BLaER1 treated with 17β-estradiol and CSF1 and Interleukin-3, amounts not matched to agents 10 nM and 100 nM (cell line): Measurements from ENCODE around the gene RIC8B.
"Not testable (repeated sequence)": the region's sequence is repeated elsewhere in the genome, so short reads cannot be mapped to it uniquely, and the experiment has no call there.

ENCODE experiments used
- H3K27ac ChIP-seq, 11 experiments: shearing (Covaris generic); formaldehyde crosslinking; 2 replicates each; pipeline ENCODE4 v1.8.1; 2022
- H3K27me3 ChIP-seq, 11 experiments: shearing (Covaris generic); formaldehyde crosslinking; 2 replicates each; pipeline ENCODE4 v1.8.1; 2022
- H3K36me3 ChIP-seq, 11 experiments: shearing (Covaris generic); formaldehyde crosslinking; 2 replicates each; pipeline ENCODE4 v1.8.1; 2022
- H3K4me1 ChIP-seq, 10 experiments: shearing (Covaris generic); formaldehyde crosslinking; 2 replicates each; pipeline ENCODE4 v1.8.1; 2022
- H3K4me2 ChIP-seq, 11 experiments: shearing (Covaris generic); formaldehyde crosslinking; 2 replicates each; pipeline ENCODE4 v1.8.1; 2022
- H3K4me3 ChIP-seq, 10 experiments: shearing (Covaris generic); formaldehyde crosslinking; 2 replicates each; pipeline ENCODE4 v1.8.1; 2022
- H3K9ac ChIP-seq, 11 experiments: shearing (Covaris generic); formaldehyde crosslinking; 2 replicates each; pipeline ENCODE4 v1.8.1; 2022
- H3K9me3 ChIP-seq, 11 experiments: shearing (Covaris generic); formaldehyde crosslinking; replicated peaks in 1 of 11; 2 replicates each; pipeline ENCODE4 v1.8.1; 2022
- H4K20me1 ChIP-seq, 11 experiments: shearing (Covaris generic); formaldehyde crosslinking; 2 replicates each; pipeline ENCODE4 v1.8.1; 2022
- Cebpa-rat ChIP-seq, 11 experiments: shearing (Covaris generic); IDR thresholded peaks; 2 replicates each; pipeline ENCODE4 v1.8.1; 2022

Gene RIC8B

DNA sequence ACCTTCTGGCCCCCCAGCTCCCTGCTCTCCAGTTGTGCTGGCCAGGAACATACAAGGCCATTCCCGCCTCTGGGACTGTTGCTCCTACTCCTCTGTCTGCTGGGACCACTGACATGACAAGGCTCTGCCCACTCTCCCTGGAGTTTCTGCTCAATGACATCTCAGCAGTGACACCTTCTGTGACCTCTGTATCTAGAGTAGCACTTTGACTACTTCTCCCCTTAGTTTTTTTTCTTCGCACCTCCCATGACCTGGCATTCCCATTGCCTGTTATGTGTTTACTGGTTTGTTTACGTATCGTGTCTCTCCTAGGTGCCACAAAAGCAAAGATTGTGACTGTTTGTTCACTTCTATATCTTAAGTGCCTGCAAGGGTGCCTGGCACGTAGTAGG lies 141.1 kb downstream of the RIC8B start:
- peaks cover 0 to 69% (median 0%) of the 10 kb centered on the region in 11 experiments; a peak in 8 of 22 replicates for H4K20me1 ChIP-seq
- TF ChIP-seq Cebpa-rat (IDR thresholded peaks at IDR 0.05): no peak
- H3K36me3 ChIP-seq: no peaks in the 10 kb centered on the region
- H3K4me3 ChIP-seq: no peak overlapping the region
- no peak overlapping the region for H3K4me2 ChIP-seq
- peaks cover 0 to 100% (median 15%) of the 10 kb centered on the region in 11 experiments; a peak in 13 of 22 replicates for H3K27me3 ChIP-seq
- H3K27ac ChIP-seq: no peak overlapping the region
- peaks cover 9 to 18% (median 16%) of the 10 kb centered on the region in 10 experiments; a peak in 19 of 20 replicates for H3K4me1 ChIP-seq
- no peaks in the 10 kb centered on the region; a peak in 1 of 22 replicates for H3K9me3 ChIP-seq
- no peak overlapping the region for H3K9ac ChIP-seq

DNA sequence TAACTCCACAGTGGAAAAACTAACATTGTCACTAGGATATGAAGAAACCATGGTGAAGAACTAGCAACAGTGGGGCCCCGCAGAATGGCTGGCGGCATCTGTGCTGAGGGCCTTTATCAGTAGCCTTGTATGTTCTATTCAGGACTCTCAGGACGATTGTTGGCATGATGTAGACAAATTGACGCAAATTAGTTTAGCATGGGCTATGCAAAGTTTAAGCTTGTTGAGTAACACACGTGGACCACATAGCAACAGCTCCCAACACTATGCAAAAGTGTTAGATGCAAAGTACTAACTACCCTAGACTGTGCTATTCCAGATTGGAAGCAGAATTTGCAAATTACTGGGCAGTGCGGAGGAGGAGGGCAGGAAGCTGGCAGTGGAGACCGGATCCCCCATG lies 143.0 kb downstream of the RIC8B start:
- TF ChIP-seq Cebpa-rat (IDR thresholded peaks at IDR 0.05): no peak
- H3K27me3 ChIP-seq: peaks cover 0 to 100% (median 9%) of the 10 kb centered on the region in 11 experiments; a peak in 13 of 22 replicates
- H3K4me1 ChIP-seq: peaks cover 0 to 6% (median 5%) of the 10 kb centered on the region in 10 experiments; a peak in 9 of 20 replicates
- no peak overlapping the region for H3K9ac ChIP-seq
- no peak overlapping the region for H3K4me3 ChIP-seq
- H3K27ac ChIP-seq: no peak overlapping the region
- no peaks in the 10 kb centered on the region for H3K36me3 ChIP-seq
- H3K4me2 ChIP-seq: no peak overlapping the region
- peaks cover 0 to 56% (median 0%) of the 10 kb centered on the region in 11 experiments; a peak in 7 of 22 replicates for H4K20me1 ChIP-seq
- no peaks in the 10 kb centered on the region for H3K9me3 ChIP-seq

GRCh38 chr12:106918746-106919145 lies 144.3 kb downstream of the RIC8B start:
- Histone ChIP-seq H3K27me3 (peaks cover 0 to 100% (median 6%) of the 10 kb centered on the region in 11 experiments; a peak in 12 of 22 replicates), H3K27ac (no peak overlapping the region), H3K4me1 (peaks cover 0 to 6% (median 5%) of the 10 kb centered on the region in 10 experiments; a peak in 9 of 20 replicates), H4K20me1 (peaks cover 0 to 44% (median 0%) of the 10 kb centered on the region in 11 experiments; a peak in 7 of 22 replicates), H3K9ac (no peak overlapping the region), H3K9me3 (peaks cover 3 to 8% (median 4%) of the 10 kb centered on the region in 11 experiments; a peak in 19 of 22 replicates), H3K4me3 (no peak overlapping the region), H3K36me3 (no peaks in the 10 kb centered on the region), H3K4me2 (no peak overlapping the region)
- no peak for TF ChIP-seq Cebpa-rat (IDR thresholded peaks at IDR 0.05)

DNA sequence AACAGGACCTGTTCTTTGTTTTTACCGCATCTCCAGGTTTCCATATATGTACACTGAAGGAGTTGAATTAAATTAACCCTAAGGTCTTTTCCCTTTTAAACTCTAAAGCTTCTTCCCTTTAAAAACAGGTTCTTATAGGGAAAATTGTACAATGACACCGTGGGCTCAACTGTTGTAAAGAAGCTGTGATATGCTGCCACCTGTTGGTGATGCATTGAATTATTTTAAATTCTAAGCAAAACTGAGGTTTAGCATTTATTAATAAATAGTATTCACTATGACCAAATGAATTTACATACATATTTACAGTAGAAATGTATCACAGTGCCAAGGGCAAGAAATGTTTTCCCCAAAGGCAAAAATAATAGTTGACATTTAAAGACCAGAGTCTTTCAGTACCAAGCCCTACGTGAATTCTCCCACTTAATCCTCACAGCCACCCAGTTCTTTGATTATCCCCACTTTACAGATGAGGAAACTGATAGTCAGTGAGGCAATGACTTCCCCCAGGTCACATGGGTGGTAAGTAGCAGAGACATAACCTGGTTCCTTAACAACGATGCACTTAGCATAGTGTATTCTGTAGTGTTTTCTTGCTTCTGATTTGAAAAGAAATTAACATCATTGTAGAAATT lies 145.5 kb downstream of the RIC8B start:
- Histone ChIP-seq H3K9ac (no peak overlapping the region), H3K4me3 (no peak overlapping the region), H3K4me2 (no peak overlapping the region), H3K27me3 (peaks cover 0 to 94% (median 6%) of the 10 kb centered on the region in 11 experiments; a peak in 12 of 22 replicates), H3K27ac (no peak overlapping the region), H3K9me3 (peaks cover 10 to 20% (median 14%) of the 10 kb centered on the region in 11 experiments; a peak in 19 of 22 replicates), H3K4me1 (peaks cover 0 to 1% (median under 1%) of the 10 kb centered on the region in 10 experiments; a peak in 5 of 20 replicates), H3K36me3 (no peaks in the 10 kb centered on the region), H4K20me1 (peaks cover 0 to 33% (median 0%) of the 10 kb centered on the region in 11 experiments; a peak in 6 of 22 replicates)
- TF ChIP-seq Cebpa-rat (IDR thresholded peaks at IDR 0.05): no peak

- not testable (repeated sequence) for H3K4me2 ChIP-seq, H3K4me3 ChIP-seq, H3K9ac ChIP-seq, H3K27ac ChIP-seq, H3K36me3 ChIP-seq, H3K4me1 ChIP-seq
- Histone ChIP-seq H3K9me3 (peaks cover 10 to 23% (median 14%) of the 10 kb centered on the region in 11 experiments; a peak in 19 of 22 replicates), H4K20me1 (peaks cover 0 to 21% (median 0%) of the 10 kb centered on the region in 11 experiments; a peak in 5 of 22 replicates), H3K27me3 (peaks cover 0 to 85% (median 6%) of the 10 kb centered on the region in 11 experiments; a peak in 12 of 22 replicates)
Observed at GRCh38 chr12:106921976-106922375, 147.5 kb downstream of the RIC8B start.

DNA sequence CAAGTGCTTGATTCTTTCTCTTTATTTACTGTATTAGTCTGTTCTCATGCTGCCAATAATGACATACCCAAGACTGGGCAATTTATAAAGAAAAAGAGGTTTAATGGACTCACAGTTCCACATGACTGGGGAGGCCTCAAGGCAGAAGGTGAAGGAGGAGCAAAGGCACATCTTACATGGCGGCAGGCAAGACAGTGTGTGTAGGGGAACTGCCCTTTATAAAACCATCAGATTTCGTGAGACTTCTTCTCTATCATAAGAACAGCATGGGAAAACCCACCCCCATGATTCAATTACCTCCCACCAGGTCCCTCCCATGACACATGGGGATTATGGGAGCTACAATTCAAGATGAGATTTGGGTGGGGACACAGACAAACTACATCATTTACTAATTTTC lies 149.1 kb downstream of the RIC8B start:
- peaks cover 0 to 16% (median 0%) of the 10 kb centered on the region in 11 experiments; a peak in 5 of 22 replicates for H4K20me1 ChIP-seq
- H3K27me3 ChIP-seq: peaks cover 0 to 74% (median 0%) of the 10 kb centered on the region in 11 experiments; a peak in 7 of 22 replicates
- H3K9me3 ChIP-seq: peaks cover 10 to 23% (median 14%) of the 10 kb centered on the region in 11 experiments; a peak in 19 of 22 replicates
- H3K4me3 ChIP-seq, H3K4me2 ChIP-seq, H3K27ac ChIP-seq, H3K36me3 ChIP-seq, H3K4me1 ChIP-seq, H3K9ac ChIP-seq: not testable (repeated sequence)

GRCh38 chr12:106924268-106924861 lies 149.9 kb downstream of the RIC8B start:
- Histone ChIP-seq H3K27ac (no peak overlapping the region), H4K20me1 (peaks cover 0 to 11% (median 0%) of the 10 kb centered on the region in 11 experiments; a peak in 5 of 22 replicates), H3K36me3 (no peaks in the 10 kb centered on the region), H3K27me3 (peaks cover 0 to 66% (median 0%) of the 10 kb centered on the region in 11 experiments; a peak in 6 of 22 replicates), H3K4me2 (no peak overlapping the region), H3K4me1 (no peaks in the 10 kb centered on the region), H3K4me3 (no peak overlapping the region), H3K9ac (no peak overlapping the region), H3K9me3 (peaks cover 10 to 23% (median 14%) of the 10 kb centered on the region in 11 experiments; a peak in 19 of 22 replicates)
- TF ChIP-seq Cebpa-rat (IDR thresholded peaks at IDR 0.05): no peak

- TF ChIP-seq Cebpa-rat (IDR thresholded peaks at IDR 0.05): no peak
- Histone ChIP-seq H3K4me2 (no peak overlapping the region), H3K4me1 (no peaks in the 10 kb centered on the region), H3K27ac (no peak overlapping the region), H3K4me3 (no peak overlapping the region), H3K9me3 (peaks cover 10 to 23% (median 15%) of the 10 kb centered on the region in 11 experiments; a peak in 19 of 22 replicates), H3K27me3 (peaks cover 0 to 48% (median 0%) of the 10 kb centered on the region in 11 experiments; a peak in 5 of 22 replicates), H3K9ac (no peak overlapping the region), H4K20me1 (0 out of 22 replicates have a peak, but pooled peaks cover 0 to 1% (median 0%) of the 10 kb centered on the region in 11 experiments), H3K36me3 (no peaks in the 10 kb centered on the region)
Observed at GRCh38 chr12:106926657-106927056, 152.2 kb downstream of the RIC8B start.

DNA sequence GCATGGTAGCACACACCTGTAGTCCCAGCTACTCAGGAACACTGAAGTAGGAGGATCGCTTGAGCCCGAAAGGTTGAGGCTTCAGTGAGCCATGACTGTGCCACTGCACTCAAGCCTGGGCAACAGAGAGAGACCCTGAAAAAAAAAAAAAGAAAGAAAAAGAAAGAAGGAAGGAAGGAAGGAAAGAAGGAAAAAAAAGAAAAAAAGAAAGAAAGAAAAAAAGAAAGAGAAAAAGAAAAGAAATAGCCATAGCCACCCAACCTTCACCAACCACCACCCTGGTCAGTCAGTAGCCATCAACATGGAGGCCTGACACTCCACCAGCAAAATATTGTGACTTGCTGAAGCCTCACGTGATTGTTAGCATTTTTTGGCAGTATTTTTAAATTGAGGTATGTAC lies 159.8 kb downstream of the RIC8B start:
- Histone ChIP-seq H3K4me3 (no peak overlapping the region), H3K27me3 (peaks cover 0 to 4% (median 0%) of the 10 kb centered on the region in 11 experiments; a peak in 1 of 22 replicates), H3K9me3 (peaks cover 0 to 14% (median under 1%) of the 10 kb centered on the region in 11 experiments; a peak in 9 of 22 replicates), H3K4me1 (no peaks in the 10 kb centered on the region), H3K9ac (no peak overlapping the region), H3K36me3 (no peaks in the 10 kb centered on the region), H3K27ac (no peak overlapping the region), H4K20me1 (no peaks in the 10 kb centered on the region), H3K4me2 (no peak overlapping the region)
- no peak for TF ChIP-seq Cebpa-rat (IDR thresholded peaks at IDR 0.05)
